Kidney (tissue), 14 donors: ENCODE data around the gene HPD. TPM values are rescaled to one million over a fixed set of nuclear protein-coding genes. Genes with fewer than 3 reads are reported as not detected.

Experiments used
- DNase-seq, 5 donors: peaks; one replicate each; pipeline ENCODE4 v3.0.0-alpha.2; 2013 to 2020
- FAIRE-seq: peaks from 2 replicates; lab custom pipeline; 2012; peaks lifted over from hg19 to GRCh38; lab: Jason Lieb, UNC
- H3K27ac ChIP-seq, 2 donors: one replicate each; pipeline ENCODE4 v1.7.0; 2013; ENCODE audit warnings: low read depth in 2 of 2, low read length in 2 of 2, inconsistent platforms in 1 of 2
- H3K27me3 ChIP-seq: one replicate; pipeline ENCODE4 v1.7.1; 2013; ENCODE audit warnings: low read length, inconsistent platforms; ENCODE audit not compliant: control insufficient read depth, insufficient read depth
- H3K36me3 ChIP-seq, 3 donors: one replicate each; pipeline versions ENCODE4 v1.7.0 to v1.7.1; 2013; ENCODE audit warnings: low read length in 3 of 3, control low read depth in 1 of 3, inconsistent platforms in 1 of 3; ENCODE audit not compliant: insufficient read depth in 3 of 3, control insufficient read depth in 2 of 3
- H3K4me1 ChIP-seq, 3 donors: one replicate each; pipeline versions ENCODE4 v1.7.0 to v1.7.1; 2013; ENCODE audit warnings: low read length in 3 of 3, inconsistent platforms in 1 of 3, low read depth in 1 of 3; ENCODE audit not compliant: control insufficient read depth in 2 of 3, insufficient read depth in 2 of 3
- H3K4me3 ChIP-seq, 3 donors: one replicate each; pipeline versions ENCODE4 v1.7.0 to v1.8.1; 2013; ENCODE audit warnings: low read length in 3 of 3, control low read depth in 1 of 3, inconsistent platforms in 1 of 3
- H3K9ac ChIP-seq, 3 donors: one replicate each; pipeline versions ENCODE4 v1.7.0 to v1.7.1; 2013; ENCODE audit warnings: low read length in 3 of 3, control low read depth in 1 of 3, inconsistent platforms in 1 of 3
- H3K9me3 ChIP-seq, 3 donors: one replicate each; pipeline versions ENCODE4 v1.7.0 to v1.7.1; 2013; ENCODE audit warnings: low read length in 3 of 3, control low read depth in 1 of 3, inconsistent platforms in 1 of 3; ENCODE audit not compliant: control insufficient read depth in 2 of 3, insufficient read depth in 1 of 3
- intact Hi-C: fragments of 100-400 bp; cut with DNase I; formaldehyde crosslinking; loops from one replicate; pipeline ENCODE4 v1.11.1; 2022
- polyA plus RNA-seq: library from polyadenylated mRNA; stranded (reverse); fragments of 350-450 nt; fragmentation: Illumina TruSeq; extraction: RNeasy Lipid Tissue Mini Kit (QIAGEN cat#74804); gene quantifications from one replicate; pipeline ENCODE4 v1.2.3, GENCODE V29; 2014; ENCODE audit warnings: low read depth, low replicate concordance; ENCODE audit not compliant: insufficient read depth
- total RNA-seq: library from RNA; stranded (reverse); fragmentation: NEBNext Ultra II Directional; extraction: Animal tissue kit (Norgen Biotek cat#: 25700); gene quantifications from one replicate; pipeline ENCODE4 v1.2.1, GENCODE V29; 2021
- TF ChIP-seq, protein P1 (sequence below): IDR thresholded peaks from 3 replicates; pipeline ENCODE4 v1.5.1; 2012; ENCODE audit warnings: mild to moderate bottlenecking, moderate library complexity, borderline replicate concordance; ENCODE audit not compliant: insufficient read depth; ENCODE audit errors: extremely low read depth
- donor health status: control.
- donor health status: control.
- donor health status: control.
- donor health status: control.
- donor health status: control.
- donor health status: DM: yes; HTN: yes; CAD: no.
- donor health status: Normal renal cell carcinoma (clear cell type).

HPD gene
- total and polyA plus RNA-seq, 2 donors from 2014 or later = 4.6 to 393 TPM

DNA sequence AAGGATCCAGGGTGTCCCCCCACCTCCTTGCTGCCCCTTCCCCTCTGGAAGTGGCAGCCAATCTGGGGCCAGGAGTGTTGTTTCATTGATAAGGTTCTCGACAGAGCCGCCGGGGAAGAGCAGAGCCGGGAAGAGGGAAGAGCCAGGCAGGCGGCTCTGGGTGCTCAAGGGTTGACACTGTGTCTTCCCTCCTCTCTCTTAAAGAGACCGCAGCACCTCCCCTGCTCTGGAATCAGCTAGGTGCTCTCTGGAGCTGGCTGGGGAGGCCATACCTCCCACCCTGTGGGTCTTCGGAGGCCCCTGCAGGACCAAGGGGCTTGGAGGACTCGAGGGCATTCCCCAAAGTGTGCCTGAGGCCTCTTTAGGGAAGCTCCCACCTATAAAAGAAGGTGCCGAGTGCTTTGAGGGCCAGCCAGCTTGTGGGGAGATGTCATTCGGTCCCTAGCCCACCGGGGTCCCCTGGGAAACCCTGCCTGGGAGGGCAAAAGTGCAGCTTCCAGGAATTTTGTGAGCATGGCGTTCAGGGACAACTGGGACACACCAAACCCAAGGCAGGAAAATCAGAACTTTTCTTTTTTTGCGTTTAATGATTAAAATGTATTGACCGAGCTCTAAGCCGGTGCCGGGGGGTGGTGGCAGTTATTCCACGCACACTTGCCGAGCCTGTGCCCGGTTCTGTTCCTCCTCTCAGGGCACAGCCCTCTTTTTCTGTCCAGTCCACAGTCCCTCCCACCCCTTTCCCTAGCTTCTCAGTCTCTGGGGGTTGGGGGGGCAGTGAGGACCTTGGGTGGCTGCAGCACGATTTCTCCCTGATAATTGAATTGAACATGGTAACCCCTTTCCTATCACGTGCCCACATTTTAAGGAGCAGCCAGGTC is 51.9 kb downstream of the HPD start:
- H3K27ac ChIP-seq = peak overlapping the region in 1 of 2 donors; percentile 55
- DNase-seq = peak; percentile 13 to 66 (median 52)
- intact Hi-C loops = no loop called here
- H3K27me3 ChIP-seq = no peaks in the 10 kb centered on the region
- H3K9me3 ChIP-seq = no peaks in the 10 kb centered on the region
- TF ChIP-seq, protein P1, sequence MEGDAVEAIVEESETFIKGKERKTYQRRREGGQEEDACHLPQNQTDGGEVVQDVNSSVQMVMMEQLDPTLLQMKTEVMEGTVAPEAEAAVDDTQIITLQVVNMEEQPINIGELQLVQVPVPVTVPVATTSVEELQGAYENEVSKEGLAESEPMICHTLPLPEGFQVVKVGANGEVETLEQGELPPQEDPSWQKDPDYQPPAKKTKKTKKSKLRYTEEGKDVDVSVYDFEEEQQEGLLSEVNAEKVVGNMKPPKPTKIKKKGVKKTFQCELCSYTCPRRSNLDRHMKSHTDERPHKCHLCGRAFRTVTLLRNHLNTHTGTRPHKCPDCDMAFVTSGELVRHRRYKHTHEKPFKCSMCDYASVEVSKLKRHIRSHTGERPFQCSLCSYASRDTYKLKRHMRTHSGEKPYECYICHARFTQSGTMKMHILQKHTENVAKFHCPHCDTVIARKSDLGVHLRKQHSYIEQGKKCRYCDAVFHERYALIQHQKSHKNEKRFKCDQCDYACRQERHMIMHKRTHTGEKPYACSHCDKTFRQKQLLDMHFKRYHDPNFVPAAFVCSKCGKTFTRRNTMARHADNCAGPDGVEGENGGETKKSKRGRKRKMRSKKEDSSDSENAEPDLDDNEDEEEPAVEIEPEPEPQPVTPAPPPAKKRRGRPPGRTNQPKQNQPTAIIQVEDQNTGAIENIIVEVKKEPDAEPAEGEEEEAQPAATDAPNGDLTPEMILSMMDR = no peak
- peak overlapping the region in 2 of 3 donors; percentile 44 to 80 for H3K9ac ChIP-seq
- H3K4me3 ChIP-seq = peak overlapping the region; percentile 41 to 64 (median 50)
- peaks cover 0 to 30% (median 9%) of the 10 kb centered on the region in 3 donors for H3K36me3 ChIP-seq
- peaks cover 0 to 30% (median 11%) of the 10 kb centered on the region in 3 donors for H3K4me1 ChIP-seq
- FAIRE-seq = no peak

DNA sequence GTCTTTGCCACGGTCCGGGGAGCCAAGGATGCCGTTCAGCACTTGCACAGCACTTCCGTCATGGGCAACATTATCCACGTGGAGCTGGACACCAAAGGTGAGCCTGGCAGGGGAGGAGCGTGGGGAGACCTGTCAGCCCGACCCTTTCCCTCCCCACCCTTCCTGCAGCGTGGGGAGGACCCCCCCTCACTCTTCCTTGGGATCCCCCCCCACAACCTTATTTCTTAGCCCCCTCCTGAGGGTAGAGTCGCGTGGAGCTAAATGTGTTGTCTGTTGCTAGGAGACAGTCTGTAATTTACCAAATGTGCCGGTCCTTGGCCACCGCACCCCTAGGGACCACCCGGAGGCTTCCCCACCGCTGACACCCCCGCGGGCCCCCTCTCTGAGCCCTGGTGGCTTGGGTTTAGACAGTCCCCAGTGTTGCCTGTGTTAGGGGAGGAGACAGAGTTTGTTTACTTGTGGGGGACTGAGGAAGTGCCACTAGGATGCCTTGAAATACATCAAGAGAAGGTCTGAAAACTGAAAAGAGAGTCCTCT is 52.6 kb downstream of the HPD start:
- Histone ChIP-seq H3K27ac (peak overlapping the region in 1 of 2 donors; percentile 55), H3K4me1 (peaks cover 0 to 23% (median 4%) of the 10 kb centered on the region in 3 donors)
- peak in 2 of 5 donors; percentile 69 to 75 for DNase-seq

DNA sequence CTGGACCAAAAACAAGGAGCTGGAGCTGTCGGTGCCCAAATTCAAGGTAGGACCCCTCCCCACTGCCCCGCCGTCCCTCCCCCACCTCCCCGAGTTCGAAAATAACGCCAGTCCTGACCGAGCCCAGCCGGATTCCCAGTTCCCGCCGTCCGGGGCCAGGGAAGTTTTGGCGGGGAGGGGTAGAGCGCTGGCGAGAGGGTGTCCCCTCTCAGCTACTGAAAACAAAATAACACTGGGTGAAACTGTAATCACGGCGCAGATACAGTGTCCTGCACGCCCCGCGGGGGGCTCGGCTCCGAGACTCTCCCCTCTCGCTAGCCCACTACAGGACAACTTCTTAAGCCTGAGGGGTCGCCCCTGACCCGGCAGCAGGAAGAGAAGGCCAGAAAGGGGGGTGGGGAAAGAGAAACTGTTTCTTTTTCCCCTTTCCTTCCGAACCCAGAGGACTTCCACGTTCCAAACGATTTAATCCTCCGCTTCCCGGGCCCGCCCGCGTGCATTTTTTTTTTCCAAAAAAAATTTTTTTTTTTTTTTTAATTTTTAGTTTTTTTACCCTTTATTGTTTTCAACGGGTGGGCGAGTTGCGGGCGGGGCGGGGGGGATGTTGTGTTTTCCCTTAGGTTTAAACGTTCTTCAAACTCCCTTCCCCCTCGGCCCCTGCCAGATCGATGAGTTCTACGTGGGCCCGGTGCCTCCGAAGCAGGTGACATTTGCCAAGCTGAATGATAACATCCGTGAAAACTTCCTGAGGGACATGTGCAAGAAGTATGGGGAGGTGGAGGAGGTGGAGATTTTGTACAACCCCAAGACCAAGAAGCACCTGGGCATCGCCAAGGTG is 53.3 kb downstream of the HPD start:
- peak overlapping the region; percentile 46 to 71 (median 59) for H3K4me3 ChIP-seq
- intact Hi-C loops = no loop called here
- peaks cover 0 to 23% (median 5%) of the 10 kb centered on the region in 3 donors for H3K36me3 ChIP-seq
- peaks cover 0 to 18% (median 0%) of the 10 kb centered on the region in 3 donors for H3K4me1 ChIP-seq
- FAIRE-seq (no peak), DNase-seq (peak; percentile 29 to 80 (median 70))
- TF ChIP-seq, protein P1 = no peak
- H3K9ac ChIP-seq = peak overlapping the region in 2 of 3 donors; percentile 20 to 65
- H3K27ac ChIP-seq = peak overlapping the region; percentile 80 to 93
- H3K27me3 ChIP-seq = no peaks in the 10 kb centered on the region
- H3K9me3 ChIP-seq = no peaks in the 10 kb centered on the region

More for the DNA sequence above, 52.6 kb downstream of the HPD start:
- H3K4me3 ChIP-seq = peak overlapping the region; percentile 41 to 64 (median 50)
- TF ChIP-seq, protein P1 = no peak
- H3K36me3 ChIP-seq = peaks cover 0 to 30% (median 9%) of the 10 kb centered on the region in 3 donors
- H3K9ac ChIP-seq = peak overlapping the region in 2 of 3 donors; percentile 44 to 80
- no peak for FAIRE-seq
- no peaks in the 10 kb centered on the region for H3K27me3 ChIP-seq
- intact Hi-C loops = no loop called here
- H3K9me3 ChIP-seq = no peaks in the 10 kb centered on the region
